B cell (primary cell): ENCODE measurements around the gene KCNG4. TPM values are rescaled to one million over a fixed set of nuclear protein-coding genes. Genes with fewer than 3 reads are reported as not detected.

Source experiments
- ATAC-seq: fragments of 200-7000 bp; cut with Tn5 transposase; one replicate; pipeline ENCODE4 v1.10.0; 2021; ENCODE audit warnings: low read depth, mild to moderate bottlenecking, moderate number of reproducible peaks, moderate library complexity
- CTCF ChIA-PET: fragments of 350-600 bp; sonication (Branson Sonifier 250); formaldehyde crosslinking; loops from one replicate; lab custom pipeline; 2021; ENCODE audit warnings: antibody characterized with exemption, inconsistent platforms; lab: Charles Lee
- POLR2A ChIA-PET: fragments of 350-600 bp; sonication (Branson Sonifier 250); formaldehyde crosslinking; loops from one replicate; lab custom pipeline; 2021; ENCODE audit warnings: antibody characterized with exemption; lab: Charles Lee
- DNase-seq: peaks from one replicate; pipeline ENCODE4 v3.0.0; 2013
- H2AFZ ChIP-seq: 2 replicates; pipeline ENCODE4 v1.6.1; 2012; ENCODE audit warnings: mild to moderate bottlenecking, low read depth, low read length; ENCODE audit not compliant: insufficient read depth, poor library complexity, severe bottlenecking
- H3K27ac ChIP-seq, 2 donors: 1 replicate in 1 of 2; 2 replicates in 1 of 2; pipeline ENCODE4 v1.5.1; 2012 to 2013; ENCODE audit warnings: low read length in 2 of 2, mild to moderate bottlenecking in 2 of 2, moderate library complexity in 1 of 2
- H3K27me3 ChIP-seq, 4 experiments: fragments of 200-600 bp in 1 of 4; sonication (generic) in 1 of 4; replicated peaks in 1 of 4; 1 replicate in 2 of 4; 2 replicates in 2 of 4; pipeline versions ENCODE4 v1.6.1 to v1.7.0; 2013 to 2016; ENCODE audit warnings: low read length in 3 of 4, mild to moderate bottlenecking in 2 of 4, mixed read lengths in 1 of 4, moderate library complexity in 1 of 4; ENCODE audit not compliant: insufficient read depth in 4 of 4, control insufficient read depth in 3 of 4; ENCODE audit errors: control extremely low read depth in 1 of 4
- H3K36me3 ChIP-seq, 2 experiments: replicated peaks in 1 of 2; 1 replicate in 1 of 2; 2 replicates in 1 of 2; pipeline versions ENCODE4 v1.6.1 to v1.7.1; 2013; ENCODE audit warnings: low read length in 1 of 2; ENCODE audit not compliant: insufficient read depth in 2 of 2, control insufficient read depth in 1 of 2; ENCODE audit errors: control extremely low read depth in 1 of 2, extremely low read depth in 1 of 2
- H3K4me1 ChIP-seq, 2 donors: fragments of 200-600 bp in 1 of 2; sonication (generic) in 1 of 2; 1 replicate in 1 of 2; 2 replicates in 1 of 2; pipeline versions ENCODE4 v1.5.1 to v1.6.1; 2013 to 2017; ENCODE audit warnings: low read length in 2 of 2; ENCODE audit not compliant: control insufficient read depth in 2 of 2, insufficient read depth in 2 of 2
- H3K4me2 ChIP-seq: replicated peaks from 2 replicates; pipeline ENCODE3; 2012; ENCODE audit warnings: mild to moderate bottlenecking, low read depth, low read length; ENCODE audit not compliant: poor library complexity, severe bottlenecking
- H3K4me3 ChIP-seq, 5 experiments: fragments of 200-600 bp in 1 of 5; sonication (generic) in 1 of 5; 1 replicate in 3 of 5; 2 replicates in 2 of 5; pipeline versions ENCODE4 v1.5.1 to v1.7.0; 2011 to 2016; ENCODE audit warnings: low read length in 4 of 5, mild to moderate bottlenecking in 4 of 5, low read depth in 2 of 5, control low read depth in 1 of 5, moderate library complexity in 1 of 5; ENCODE audit not compliant: insufficient read depth in 1 of 5; ENCODE audit errors: control extremely low read depth in 1 of 5, extremely low read depth in 1 of 5
- H3K79me2 ChIP-seq: fragments of 200-600 bp; sonication (generic); one replicate; pipeline ENCODE4 v1.6.0; 2016; ENCODE audit warnings: low read length; ENCODE audit not compliant: control insufficient read depth, insufficient read depth
- H3K9ac ChIP-seq: fragments of 200-600 bp; sonication (generic); 2 replicates; pipeline ENCODE4 v1.6.1; 2017; ENCODE audit warnings: mild to moderate bottlenecking, low read length, moderate library complexity
- H3K9me3 ChIP-seq, 3 donors: one replicate each; pipeline versions ENCODE4 v1.6.1 to v1.7.1; 2013; ENCODE audit warnings: low read length in 2 of 3; ENCODE audit not compliant: control insufficient read depth in 2 of 3, insufficient read depth in 1 of 3; ENCODE audit errors: control extremely low read depth in 1 of 3
- H4K20me1 ChIP-seq: 2 replicates; pipeline ENCODE4 v1.6.0; 2012; ENCODE audit warnings: mild to moderate bottlenecking, low read length; ENCODE audit not compliant: insufficient read depth, control insufficient read depth, poor library complexity, severe bottlenecking
- H3K27ac Mint-ChIP-seq: one replicate; pipeline ENCODE4 v1.8.0; 2021; ENCODE audit warnings: mixed read lengths
- H3K27me3 Mint-ChIP-seq: one replicate; pipeline ENCODE4 v1.8.0; 2021; ENCODE audit warnings: mixed read lengths
- H3K4me1 Mint-ChIP-seq: one replicate; pipeline ENCODE4 v1.8.0; 2021; ENCODE audit warnings: mixed read lengths
- H3K4me3 Mint-ChIP-seq: one replicate; pipeline ENCODE4 v1.8.0; 2021; ENCODE audit warnings: mixed read lengths
- H3K9me3 Mint-ChIP-seq: one replicate; pipeline ENCODE4 v1.8.0; 2022; ENCODE audit warnings: mixed read lengths; ENCODE audit not compliant: insufficient read depth
- CTCF ChIP-seq: fragments of 200-600 bp; IDR thresholded peaks from one replicate; pipeline ENCODE4 v1.8.0; 2022; ENCODE audit warnings: antibody characterized with exemption, mild to moderate bottlenecking
- EZH2 ChIP-seq: IDR thresholded peaks from 2 replicates; pipeline ENCODE4 v1.6.1; 2012; ENCODE audit warnings: borderline replicate concordance, low read depth, mild to moderate bottlenecking, moderate library complexity, low read length; ENCODE audit not compliant: insufficient read depth, poor library complexity, severe bottlenecking
- WGBS: methylation state at CpG from one replicate; pipeline ENCODE4 v1.1.5; 2013; ENCODE audit warnings: missing lambda C conversion rate; ENCODE audit not compliant: insufficient coverage; 5-methylcytosine and 5-hydroxymethylcytosine counted together
- intact Hi-C: fragments of 100-400 bp; cut with micrococcal nuclease; formaldehyde crosslinking; loops from one replicate; pipeline ENCODE4 v1.10.0; 2022
- polyA plus RNA-seq: library from polyadenylated mRNA; depleted of rRNA; stranded (reverse); fragments of >200 nt; gene quantifications from 2 replicates; pipeline ENCODE4 v1.2.3, GENCODE V29; 2012
- total RNA-seq, 2 donors: library from RNA; stranded (reverse); fragments of 120-200 nt in 1 of 2; gene quantifications; 1 replicate in 1 of 2; 2 replicates in 1 of 2; pipeline versions ENCODE4 v1.2.3 to v1.2.4, GENCODE V29; 2013 to 2022

Gene KCNG4
- total and polyA plus RNA-seq, 2 donors (not counting 1 experiment from before 2014, with no cell fraction given), result not detected

- Histone ChIP-seq H3K9ac (no peak overlapping the region), H3K4me1 (peaks cover 0 to 3% of the 10 kb centered on the region in 2 donors), H3K27ac (no peak overlapping the region), H3K79me2 (no peaks in the 10 kb centered on the region), H4K20me1 (no peaks in the 10 kb centered on the region), H3K36me3 (peaks cover 0 to 22% of the 10 kb centered on the region in 2 experiments), H3K4me3 (no peak overlapping the region), H3K27me3 (no peaks in the 10 kb centered on the region), H2AFZ (no peak overlapping the region), H3K4me2 (no peak overlapping the region), H3K9me3 (no peaks in the 10 kb centered on the region)
- Mint-ChIP-seq H3K27me3 (peaks cover 3% of the 10 kb centered on the region), H3K4me1 (peaks cover 6% of the 10 kb centered on the region), H3K9me3 (no peaks in the 10 kb centered on the region), H3K27ac (no peak overlapping the region), H3K4me3 (no peak overlapping the region)
- TF ChIP-seq CTCF, result peak; percentile 64
- no peak for TF ChIP-seq EZH2
- DNase-seq (peak; percentile 64), ATAC-seq (peak; percentile 87)
- intact Hi-C loops, result loop anchor here (1.0 kb wide), 1 partner anchor 91 kb away; no protein-coding TSS in a partner anchor
- ChIA-PET POLR2A (interaction anchor here (0.6 kb wide), 1 partner anchor 129 kb away, joined by 8 read pairs; no protein-coding TSS in a partner anchor), CTCF (interaction anchor here (1.1 to 3.4 kb wide), 6 partner anchors 9 to 110 kb away, joined by 3 to 26 read pairs (median 8); partner anchors contain the start of genes MBTPS1 and TAF1C)
- 38% methylated on average over 5 of the region's 10 CpGs for WGBS
These were observed 64.3 kb downstream of the KCNG4 start for GRCh38 chr16:84175350-84176081.

- no peak overlapping the region for H3K4me3 ChIP-seq
- Mint-ChIP-seq H3K27me3 (peaks cover 11% of the 10 kb centered on the region), H3K27ac (no peak overlapping the region), H3K4me1 (peaks cover 6% of the 10 kb centered on the region), H3K9me3 (no peaks in the 10 kb centered on the region), H3K4me3 (no peak overlapping the region)
- TF ChIP-seq EZH2 (no peak), CTCF (no peak)
- no peaks in the 10 kb centered on the region for H3K27me3 ChIP-seq
- H3K9me3 ChIP-seq, result no peaks in the 10 kb centered on the region
- peaks cover 0 to 3% of the 10 kb centered on the region in 2 donors for H3K4me1 ChIP-seq
- no peak overlapping the region for H3K27ac ChIP-seq
- ChIA-PET CTCF (interaction anchor here (1.5 to 3.4 kb wide), 4 partner anchors 8 to 350 kb away, joined by 3 to 26 read pairs (median 12); partner anchors contain the start of gene MBTPS1), POLR2A (no interaction called here)
- peaks cover 0 to 12% of the 10 kb centered on the region in 2 experiments for H3K36me3 ChIP-seq
- DNase-seq (no peak), ATAC-seq (no peak)
- 83% methylated on average over 7 of the region's 11 CpGs for WGBS
- intact Hi-C loops, result no loop called here
- H3K79me2 ChIP-seq, result no peaks in the 10 kb centered on the region
- no peak overlapping the region for H3K4me2 ChIP-seq
- no peak overlapping the region for H3K9ac ChIP-seq
- no peaks in the 10 kb centered on the region for H4K20me1 ChIP-seq
- H2AFZ ChIP-seq, result no peak overlapping the region
These were observed 65.4 kb downstream of the KCNG4 start for GRCh38 chr16:84174396-84174795.
